A673 (cell line): ENCODE data around the gene TOGARAM1.

ENCODE experiments used
- CTCF ChIP-seq: fragments of 300-800, 200-600 bp; sonication (generic); conservative IDR thresholded peaks from 2 replicates; pipeline ENCODE4 v1.5.1; 2017; ENCODE audit warnings: low read depth, mild to moderate bottlenecking, antibody characterized with exemption, low read length, moderate library complexity, mixed read lengths
- EZH2 ChIP-seq: fragments of 200-600 bp; sonication (generic); IDR thresholded peaks from 2 replicates; pipeline ENCODE4 v1.6.1; 2017; ENCODE audit warnings: borderline replicate concordance, low read depth, mild to moderate bottlenecking, mixed read lengths, antibody characterized with exemption, low read length; ENCODE audit not compliant: poor library complexity, severe bottlenecking

GRCh38 chr14:44982594-44982993 is 20.6 kb downstream of the TOGARAM1 start:
- TF ChIP-seq CTCF (no peak), EZH2 (no peak)
